GM12891 (cell line): ENCODE data around the gene RPEL1.

ENCODE experiments used
- POLR2A ChIP-seq: IDR thresholded peaks from 2 replicates; pipeline ENCODE4 v1.6.1; 2011; ENCODE audit warnings: low read depth, low read length, control low read depth
- POLR2AphosphoS5 ChIP-seq: IDR thresholded peaks from 2 replicates; pipeline ENCODE4 v1.6.1; 2011; ENCODE audit warnings: low read depth, low read length, control low read depth
- TAF1 ChIP-seq: IDR thresholded peaks from 2 replicates; pipeline ENCODE4 v1.6.1; 2011; ENCODE audit warnings: low read depth, low read length, control low read depth

- TF ChIP-seq POLR2A (no peak), POLR2AphosphoS5 (no peak), TAF1 (no peak)
These were observed 13.5 kb upstream of the RPEL1 start for GRCh38 chr10:103232131-103232673.
